ENCODE results near the gene TSLP. TPM values are rescaled to one million over a fixed set of nuclear protein-coding genes. Genes with fewer than 3 reads are reported as not detected.
A peak's percentile ranks its signal among the peaks of the same experiment; 100 is the strongest.

Gene TSLP
- polyA plus RNA-seq (ENCODE audit: insufficient read depth in 1 of 5, insufficient read length in 5 of 5, low replicate concordance in 1 of 5), result 1 to 10 TPM in 2 of 5 donors, under 1 TPM in 3; 0.76 to 1.4 (median 0.88) TPM
- long read RNA-seq, donor 1, result 0 reads
- long read RNA-seq, donor 2, partial matches to known transcripts, result 0 of 2 reads
- long read RNA-seq, donor 2, other reads (novel, unspliced or antisense), result 0 of 2 reads
- long read RNA-seq, donor 3, partial matches to known transcripts, result 0 of 1 reads
- long read RNA-seq, donor 3, other reads (novel, unspliced or antisense), result 0 of 1 reads
- long read RNA-seq, donor 4, partial matches to known transcripts, result 0 of 1 reads
- long read RNA-seq, donor 4, other reads (novel, unspliced or antisense), result 0 of 1 reads
- long read RNA-seq, donor 5, result 0 reads
- long read RNA-seq, donor 6, partial matches to known transcripts, result 0 of 3 reads
- long read RNA-seq, donor 6, other reads (novel, unspliced or antisense), result 0 of 3 reads
- long read RNA-seq, donor 7, result 0 reads
- long read RNA-seq, donor 8, result 0 reads

DNA sequence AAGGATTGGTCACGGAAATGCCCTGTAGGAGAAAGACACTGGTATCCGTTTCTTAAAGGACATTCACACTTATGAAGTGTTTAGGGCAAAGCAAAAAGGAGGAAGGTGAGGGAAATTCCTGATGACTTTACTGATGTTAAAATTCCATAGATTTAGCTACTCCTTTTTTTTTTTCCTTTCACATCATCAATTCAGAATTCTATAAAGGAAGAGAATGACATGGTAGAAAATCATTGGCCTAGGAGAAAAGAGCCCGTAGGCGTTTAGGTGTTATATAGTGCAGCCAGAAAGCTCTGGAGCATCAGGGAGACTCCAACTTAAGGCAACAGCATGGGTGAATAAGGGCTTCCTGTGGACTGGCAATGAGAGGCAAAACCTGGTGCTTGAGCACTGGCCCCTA lies at the start of gene TSLP:
TSLP (plus strand) TSS at position 301 of the 400 bp plus-strand sequence. CDS start 178 bp downstream, outside the sequence.
- DNase-seq, result no peak

DNA sequence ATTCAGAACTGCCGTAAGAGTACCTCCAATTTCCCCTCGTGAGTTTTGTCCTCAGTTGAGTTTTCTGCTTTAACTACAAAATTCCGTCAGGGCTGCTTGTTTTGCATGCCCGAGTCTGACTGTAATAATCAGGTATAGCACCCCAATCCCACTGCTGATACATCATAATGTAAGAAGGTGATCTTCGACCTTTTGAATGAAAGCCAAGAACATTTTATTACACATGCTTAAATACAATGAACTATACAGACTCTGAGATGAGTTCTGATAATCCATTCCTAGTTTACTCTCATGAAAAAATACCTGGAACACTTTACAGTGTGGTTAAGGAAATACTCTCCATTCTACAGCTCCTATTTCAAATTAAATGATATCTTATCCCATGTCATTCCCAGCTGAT lies 49.2 kb upstream of the TSLP start:
- no peak for DNase-seq

DNA sequence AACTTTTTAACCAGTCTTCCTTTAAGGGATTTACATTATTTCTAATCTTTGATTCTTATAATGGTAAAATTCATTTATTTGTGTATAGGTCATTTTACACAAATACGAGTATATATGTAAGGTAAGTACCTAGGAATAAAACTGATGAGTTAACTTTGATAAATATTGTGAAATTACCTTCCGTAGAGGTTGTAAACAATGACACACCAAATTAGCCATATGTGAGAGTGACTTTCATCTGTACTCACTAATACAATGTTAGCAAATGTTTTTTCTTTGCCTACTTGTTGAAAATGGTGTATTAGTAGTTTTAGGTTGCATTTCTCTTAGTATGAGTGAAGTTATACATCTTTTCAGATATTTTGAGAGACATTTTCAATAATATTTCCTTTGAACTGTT lies 42.6 kb upstream of the TSLP start:
- DNase-seq, result no peak

DNA sequence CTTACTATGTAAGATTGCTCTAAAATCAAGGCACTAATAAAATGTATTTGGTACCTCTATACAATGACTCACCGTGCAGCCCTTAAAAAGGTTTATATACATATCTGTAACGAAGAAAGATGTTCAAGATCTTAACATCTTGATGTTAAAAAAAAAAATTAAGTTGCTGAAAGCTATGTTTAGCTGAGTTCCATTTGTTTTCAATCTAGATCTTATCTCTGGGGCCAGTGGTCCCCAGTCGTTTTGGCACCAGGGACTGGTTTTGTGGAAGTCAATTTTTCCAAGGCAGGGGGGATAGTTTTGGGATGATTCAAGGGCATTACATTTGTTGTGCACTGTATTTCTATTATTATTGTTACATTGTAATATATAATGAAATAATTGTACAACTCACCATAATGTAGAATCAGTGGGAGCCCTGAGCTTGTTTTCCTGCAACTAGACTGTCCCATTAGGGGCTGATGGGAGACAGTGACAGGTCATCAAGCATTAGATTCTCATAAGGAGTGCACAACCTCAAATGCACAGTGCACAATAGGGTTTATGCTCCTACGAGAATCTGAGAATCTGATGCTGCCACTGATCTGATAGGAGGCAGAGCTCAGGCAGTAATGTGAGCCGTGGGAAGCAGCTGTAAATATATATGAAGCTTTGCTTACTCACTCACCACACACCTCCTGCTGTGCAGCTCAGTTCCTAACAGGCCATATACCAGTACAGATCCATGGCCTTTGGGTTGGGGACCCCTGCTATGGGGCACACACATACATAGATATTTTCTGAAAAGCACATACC lies 27.6 kb upstream of the TSLP start:
- DNase-seq, result no peak

DNA sequence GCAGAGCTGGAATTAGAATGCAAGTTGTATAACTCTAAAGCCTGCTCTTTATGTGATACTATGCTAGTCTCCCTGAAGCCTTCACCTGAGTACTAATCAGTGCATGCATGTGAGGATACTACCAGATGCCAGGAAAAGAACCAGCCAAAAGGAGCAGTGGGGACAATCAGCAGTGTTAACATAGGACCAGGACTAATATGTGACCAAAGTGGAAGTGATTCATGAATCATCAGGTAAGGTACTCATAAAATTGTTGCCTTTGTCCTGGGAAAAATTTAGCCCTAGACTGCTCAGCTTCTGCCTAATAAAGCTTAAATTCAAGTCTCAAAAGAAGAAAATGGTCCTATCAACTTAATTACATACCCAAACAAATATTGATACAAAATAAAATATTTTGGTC lies 13.4 kb upstream of the TSLP start:
- no peak for DNase-seq

DNA sequence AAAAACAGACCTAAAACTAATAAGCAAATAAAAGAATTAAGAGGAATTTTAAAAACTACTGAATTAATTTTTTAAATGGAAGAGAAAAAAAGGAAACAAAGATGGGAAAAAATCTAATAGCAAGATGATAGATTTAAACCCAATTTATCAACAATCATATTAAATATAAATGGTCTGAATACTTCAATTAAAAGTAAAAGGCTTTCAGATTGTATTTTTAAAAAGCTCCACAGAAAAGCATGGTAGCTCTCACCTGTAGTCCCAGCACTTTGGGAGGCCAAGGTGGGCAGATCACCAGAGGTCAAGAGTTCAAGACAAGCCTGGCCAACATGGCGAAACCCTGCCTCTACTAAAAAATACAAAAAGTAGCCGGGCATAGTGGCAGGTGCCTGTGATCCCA lies 11.3 kb upstream of the TSLP start:
- no peak for DNase-seq

DNA sequence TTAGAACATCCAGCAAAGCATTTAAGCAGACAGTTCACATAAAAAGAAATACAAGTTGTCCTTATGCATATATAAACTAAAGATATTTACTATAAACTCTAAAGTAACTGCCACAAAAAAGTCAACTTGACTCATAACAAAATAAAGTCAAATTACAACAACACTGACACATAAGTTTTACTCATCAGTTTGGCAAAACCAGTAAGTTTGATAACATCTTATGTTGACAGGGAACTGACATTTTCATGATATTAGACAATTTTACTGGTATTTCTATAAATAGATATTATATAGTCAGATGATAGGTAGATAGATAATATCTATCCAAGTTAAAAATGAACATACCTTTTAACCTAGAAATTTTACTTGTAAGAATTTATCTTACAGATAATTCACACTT lies 9.9 kb upstream of the TSLP start:
- DNase-seq, result no peak

DNA sequence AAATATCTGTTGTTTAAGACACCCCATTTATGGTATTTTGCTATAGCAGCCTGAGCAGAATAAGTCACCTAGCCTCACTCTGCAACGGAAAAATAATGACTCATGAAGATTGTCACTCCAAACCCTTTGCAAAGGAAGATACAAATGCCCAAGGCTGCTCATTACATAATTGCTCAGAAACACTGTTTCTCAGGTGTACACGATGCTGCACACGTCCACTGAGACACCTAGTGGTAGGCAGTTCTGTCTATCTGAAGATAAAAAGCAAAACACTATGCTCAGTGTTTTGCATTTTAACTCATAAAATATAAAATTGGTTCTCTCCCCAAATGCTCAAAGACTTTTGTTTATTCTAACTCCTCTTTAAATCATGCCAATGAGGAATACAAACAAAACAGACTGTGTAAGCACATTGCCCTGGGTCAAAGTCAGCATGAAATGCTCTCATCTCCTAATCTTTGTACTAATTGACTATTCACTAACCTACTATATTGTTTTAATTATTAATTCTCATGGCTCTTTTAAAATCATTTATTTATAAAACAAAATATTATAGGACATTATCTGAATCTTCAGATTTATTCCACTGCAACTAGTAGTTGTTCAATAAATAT lies 7.7 kb upstream of the TSLP start:
- DNase-seq, result no peak

DNA sequence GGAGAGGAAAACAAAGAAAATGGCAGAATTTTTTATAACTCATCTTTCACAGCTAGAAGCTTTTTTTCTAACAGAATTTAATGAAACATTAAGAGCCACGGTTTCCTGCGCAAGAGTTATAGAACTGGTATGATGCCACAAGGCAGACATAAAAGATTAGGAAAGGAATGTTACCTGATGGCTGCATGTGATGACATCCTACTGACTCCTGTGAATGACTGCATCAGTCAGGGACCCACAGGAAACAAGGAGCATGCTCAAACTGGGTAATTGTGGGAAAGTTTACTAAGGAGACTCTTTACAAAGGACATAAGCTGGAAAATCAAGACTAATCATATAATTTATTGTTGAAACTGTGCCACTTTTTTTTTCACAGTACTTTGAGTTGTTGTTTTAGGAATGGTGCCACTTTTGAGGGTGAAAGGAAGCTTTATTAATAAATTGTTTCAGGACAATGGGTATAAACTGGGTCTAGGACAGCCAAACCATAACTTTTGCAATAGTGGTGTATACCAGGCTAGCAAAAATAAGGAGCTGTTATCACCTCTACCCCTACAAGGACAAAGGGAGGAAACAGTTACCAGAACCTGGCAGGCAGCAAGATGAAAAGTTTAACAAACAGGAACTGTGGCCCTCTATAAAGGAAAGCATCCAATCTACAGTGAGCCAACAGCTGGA lies 5.1 kb upstream of the TSLP start:
- DNase-seq, result no peak

DNA sequence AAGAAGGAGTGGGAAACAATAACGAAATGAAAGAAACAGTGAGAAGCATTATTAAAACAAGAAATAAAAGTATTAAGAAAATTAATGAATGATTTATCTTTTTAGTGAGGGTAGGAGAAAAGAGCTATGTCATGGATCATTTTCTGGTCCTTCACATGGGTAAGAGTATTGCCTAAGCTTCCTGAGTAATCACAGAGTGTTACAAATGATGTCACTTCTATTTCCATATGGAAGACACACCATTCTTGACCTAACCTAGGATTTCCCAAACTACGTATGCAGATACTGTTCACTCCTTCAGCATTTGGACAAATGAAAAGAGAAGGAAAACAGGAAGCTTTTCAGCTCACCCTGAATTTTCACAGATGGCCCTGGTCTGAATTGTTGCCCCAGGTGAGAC lies 3.3 kb upstream of the TSLP start:
- no peak for DNase-seq

DNA sequence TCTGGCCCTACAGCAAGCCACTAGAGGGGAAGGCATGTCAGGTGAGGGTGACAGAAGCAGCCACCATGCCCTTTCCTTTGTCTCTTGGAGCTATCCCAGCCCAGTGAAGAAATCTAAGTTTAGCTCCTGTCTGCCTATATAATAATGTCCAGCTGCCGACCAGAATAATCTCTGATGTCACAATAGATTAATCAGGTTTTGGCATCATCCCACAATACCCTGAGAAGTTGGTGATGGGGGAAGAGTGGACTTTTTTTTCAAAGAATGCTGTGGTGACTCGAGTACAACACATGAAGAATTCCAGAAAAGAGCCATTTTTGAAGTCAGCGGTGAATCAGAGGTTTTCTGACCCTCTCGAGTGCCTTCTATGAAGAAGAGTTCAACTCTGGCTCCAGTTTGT lies 1.7 kb upstream of the TSLP start:
- no peak for DNase-seq

DNA sequence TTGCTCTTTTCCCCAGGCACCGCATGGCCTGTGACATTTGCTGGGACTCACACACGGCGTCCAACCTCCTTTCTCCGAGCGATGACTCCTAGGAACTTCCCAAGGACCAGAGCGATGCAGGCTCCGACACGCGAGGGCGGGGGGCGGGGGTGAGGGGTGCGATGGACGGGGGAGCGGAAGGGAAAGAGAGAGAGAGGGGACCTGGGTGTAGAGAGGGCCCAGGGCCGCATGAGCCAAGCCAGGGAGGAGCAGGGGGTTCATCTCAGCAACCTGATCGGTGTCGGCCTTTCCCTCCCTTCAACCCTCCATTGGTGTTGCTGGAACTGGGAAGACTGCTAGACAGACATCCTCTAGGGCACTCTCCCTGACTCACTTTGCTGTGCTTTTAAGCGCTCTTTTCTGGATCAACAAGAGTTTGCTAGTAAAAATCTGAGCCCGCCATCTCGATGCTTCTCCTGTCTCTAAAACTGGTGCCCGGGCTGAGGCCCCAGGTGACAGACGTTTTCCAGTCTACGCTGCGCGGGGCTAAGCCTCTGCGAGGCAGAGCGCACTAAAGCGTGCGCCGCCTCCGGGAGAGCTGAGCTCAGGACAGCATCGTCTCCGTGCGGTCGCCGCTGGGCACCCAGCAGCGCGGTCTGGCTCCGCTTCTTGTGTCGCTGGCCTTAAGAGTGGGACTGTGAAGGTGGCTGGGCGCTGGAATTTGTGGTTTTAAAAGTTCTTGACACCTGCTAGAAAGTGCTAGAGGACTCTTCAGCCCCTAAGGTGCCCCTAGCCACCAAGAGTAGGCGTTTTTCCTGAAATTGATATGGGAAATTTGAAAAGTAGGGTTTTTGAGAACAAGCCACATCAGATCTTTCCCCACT lies 1.0 kb upstream of the TSLP start:
- no peak for DNase-seq

DNA sequence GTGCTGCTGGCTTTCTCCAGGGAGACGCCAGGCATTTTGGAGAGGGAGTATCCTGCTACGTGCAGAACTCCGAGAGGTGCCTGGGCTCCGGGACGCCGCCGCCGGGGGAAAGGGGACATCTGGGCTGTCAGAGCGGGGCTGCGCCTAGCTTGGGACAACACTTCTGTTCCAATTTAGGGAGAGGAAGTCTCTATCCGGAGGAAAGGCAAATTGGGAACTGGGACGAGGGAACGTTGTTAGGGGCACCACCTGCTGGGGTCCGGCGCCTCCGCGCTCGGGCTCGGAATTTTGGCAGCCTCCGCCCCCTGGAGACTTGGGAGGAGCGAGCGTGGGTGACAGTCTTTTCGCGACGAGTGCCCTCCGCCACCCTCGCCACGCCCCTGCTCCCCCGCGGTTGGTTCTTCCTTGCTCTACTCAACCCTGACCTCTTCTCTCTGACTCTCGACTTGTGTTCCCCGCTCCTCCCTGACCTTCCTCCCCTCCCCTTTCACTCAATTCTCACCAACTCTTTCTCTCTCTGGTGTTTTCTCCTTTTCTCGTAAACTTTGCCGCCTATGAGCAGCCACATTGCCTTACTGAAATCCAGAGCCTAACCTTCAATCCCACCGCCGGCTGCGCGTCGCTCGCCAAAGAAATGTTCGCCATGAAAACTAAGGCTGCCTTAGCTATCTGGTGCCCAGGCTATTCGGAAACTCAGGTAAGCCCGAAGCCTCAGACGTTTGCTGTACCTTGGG lies 1.6 kb downstream of the TSLP start:
- peak; percentile 18 to 30 for DNase-seq

DNA sequence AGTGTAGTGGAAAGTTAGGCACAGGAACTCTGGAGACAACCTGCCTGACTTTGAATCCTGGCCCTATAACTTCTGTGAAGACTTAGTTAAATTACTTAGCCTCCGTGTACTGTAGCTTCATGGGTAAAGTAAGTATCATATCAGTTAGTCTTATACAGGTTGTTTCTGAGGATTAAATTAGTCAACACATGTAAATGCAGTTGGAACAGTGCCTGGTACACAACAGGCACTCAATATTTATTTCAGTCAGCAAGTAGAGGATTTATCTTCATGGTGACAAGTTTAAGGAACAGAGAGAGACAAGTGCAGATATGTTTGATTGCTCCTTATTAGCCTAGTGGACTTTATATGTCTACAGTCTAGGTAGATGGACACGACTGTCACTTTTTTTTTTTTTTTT lies 2.7 kb downstream of the TSLP start:
- DNase-seq, result no peak

DNA sequence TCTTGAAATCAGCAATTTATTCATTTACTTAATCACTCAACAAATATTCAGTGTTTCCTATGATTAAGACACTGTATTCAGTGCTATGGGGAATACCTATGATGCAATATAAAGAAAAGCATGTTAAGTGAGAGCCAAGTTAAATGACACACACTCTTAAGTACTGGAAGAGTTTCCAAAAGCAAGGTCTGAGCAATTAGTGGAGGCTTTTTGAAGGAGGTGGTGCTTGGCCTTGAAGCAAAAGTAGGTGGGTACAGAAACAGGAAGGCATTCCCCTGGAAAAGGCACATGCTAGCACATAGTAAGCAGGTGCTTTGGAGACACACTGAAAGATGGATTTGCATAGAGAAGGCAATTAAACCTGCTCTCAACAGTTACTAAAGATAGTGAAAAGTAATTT lies 4.0 kb downstream of the TSLP start:
- DNase-seq, result no peak

DNA sequence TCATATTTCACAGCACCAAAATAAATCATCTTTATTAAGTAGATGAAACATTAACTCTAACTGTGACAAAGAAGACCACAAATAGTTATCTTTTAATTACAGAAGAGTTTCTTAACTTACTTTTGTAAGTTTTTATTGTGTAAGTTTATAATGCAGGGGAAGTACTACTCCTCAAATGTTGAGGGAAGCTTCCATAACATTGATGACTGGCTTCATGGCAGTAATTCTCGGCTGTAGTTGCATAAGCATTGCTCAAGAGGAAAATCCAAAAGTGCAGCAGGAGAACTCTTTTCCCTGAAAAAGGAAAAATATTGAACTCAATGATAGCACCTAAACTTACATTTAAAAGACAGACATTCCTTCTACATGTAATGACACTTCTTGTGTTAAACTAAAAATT lies 4.6 kb downstream of the TSLP start:
- DNase-seq, result no peak

DNA sequence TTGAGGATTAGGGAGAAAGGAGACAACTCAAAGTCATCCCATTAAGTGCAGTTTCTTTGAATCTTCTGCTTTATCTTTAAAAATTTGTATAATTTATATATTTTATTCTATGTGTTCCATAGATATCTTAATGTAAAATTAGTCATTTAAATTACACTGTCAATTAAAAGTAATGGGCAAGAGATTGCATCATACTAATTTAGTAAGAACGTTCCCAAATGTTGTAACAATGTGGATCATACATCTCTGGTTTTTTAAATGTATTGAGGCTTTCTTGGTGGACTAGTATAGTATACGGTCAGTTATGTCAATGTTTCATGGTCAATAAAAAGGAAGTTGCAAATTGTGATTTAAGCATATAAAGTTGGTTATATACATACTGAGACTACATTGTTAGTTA lies 6.2 kb downstream of the TSLP start:
- DNase-seq, result no peak

DNA sequence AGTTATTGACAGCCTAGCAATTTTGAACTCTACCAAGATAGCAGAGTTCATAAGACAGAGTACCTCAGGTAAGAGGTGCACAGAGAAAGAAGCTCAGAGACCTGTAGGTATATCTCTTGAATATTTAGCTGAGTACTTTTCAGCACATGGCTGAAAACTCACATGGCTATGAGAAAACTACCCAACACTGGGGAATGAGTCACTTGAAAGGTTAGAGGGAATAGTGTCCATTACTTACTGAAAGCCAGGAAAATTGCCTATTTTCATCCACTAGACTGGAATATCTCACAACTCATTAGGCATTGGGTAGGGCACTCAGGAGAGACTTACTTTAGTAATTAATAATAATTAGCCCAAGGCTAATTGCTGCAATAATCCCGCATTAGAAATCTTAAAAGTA lies 8.3 kb downstream of the TSLP start:
- no peak for DNase-seq

DNA sequence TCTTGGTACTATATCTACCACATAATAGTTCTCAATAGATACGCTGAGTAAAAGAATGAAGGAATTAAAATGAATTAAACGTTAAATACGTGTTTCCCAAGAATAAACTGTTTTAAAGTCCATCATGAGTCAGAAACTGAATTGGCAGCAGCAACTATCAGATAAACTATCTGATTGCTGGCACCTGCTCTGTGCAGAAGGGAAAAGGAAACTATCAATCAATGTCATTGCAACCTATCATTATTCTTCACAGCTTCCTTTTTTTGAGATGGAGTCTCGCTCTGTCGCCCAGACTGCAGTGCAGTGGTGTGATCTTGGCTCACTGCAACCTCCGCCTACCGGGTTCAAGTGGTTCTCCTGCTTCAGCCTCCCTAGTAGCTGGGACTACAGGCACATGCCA lies 11.8 kb downstream of the TSLP start:
- DNase-seq, result no peak
